ENCODE results near the gene FANCL. TPM values are rescaled to one million over a fixed set of nuclear protein-coding genes. Genes with fewer than 3 reads are reported as not detected.

Gene FANCL
- total RNA-seq, 1 donor from 2014 or later = 8.6 TPM

GRCh38 chr2:58140508-58141072, 100.5 kb downstream of the FANCL start:
- Mint-ChIP-seq H3K4me1 (ENCODE audit: low read depth) (peaks cover 8% of the 10 kb centered on the region), H3K4me3 (ENCODE audit: unreplicated experiment) (no peak overlapping the region), H3K27ac (ENCODE audit: unreplicated experiment) (no peak overlapping the region), H3K27me3 (ENCODE audit: low read depth) (no peaks in the 10 kb centered on the region), H3K9me3 (ENCODE audit: low read depth) (no peaks in the 10 kb centered on the region), H3K36me3 (ENCODE audit: low read depth) (peaks cover 2% of the 10 kb centered on the region)
- no peak for TF ChIP-seq CTCF (IDR thresholded peaks at IDR 0.05)
- DNase-seq (ENCODE audit: low spot score) = no peak

GRCh38 chr2:58138396-58139030, 102.6 kb downstream of the FANCL start:
- Mint-ChIP-seq H3K9me3 (ENCODE audit: low read depth) (no peaks in the 10 kb centered on the region), H3K4me3 (ENCODE audit: unreplicated experiment) (no peak overlapping the region), H3K27me3 (ENCODE audit: low read depth) (no peaks in the 10 kb centered on the region), H3K27ac (ENCODE audit: unreplicated experiment) (peak overlapping the region; percentile 51), H3K36me3 (ENCODE audit: low read depth) (peaks cover 2% of the 10 kb centered on the region), H3K4me1 (ENCODE audit: low read depth) (peaks cover 14% of the 10 kb centered on the region)
- TF ChIP-seq CTCF (IDR thresholded peaks at IDR 0.05) = no peak
- no peak for DNase-seq (ENCODE audit: low spot score)

- Mint-ChIP-seq H3K36me3 (ENCODE audit: low read depth) (peaks cover 2% of the 10 kb centered on the region), H3K4me1 (ENCODE audit: low read depth) (peaks cover 17% of the 10 kb centered on the region), H3K27ac (ENCODE audit: unreplicated experiment) (no peak overlapping the region), H3K9me3 (ENCODE audit: low read depth) (no peaks in the 10 kb centered on the region), H3K4me3 (ENCODE audit: unreplicated experiment) (no peak overlapping the region), H3K27me3 (ENCODE audit: low read depth) (no peaks in the 10 kb centered on the region)
- no peak for DNase-seq (ENCODE audit: low spot score)
- TF ChIP-seq CTCF (IDR thresholded peaks at IDR 0.05) = no peak
Measured at GRCh38 chr2:58137856-58138255, 103.3 kb downstream of the FANCL start.

- Mint-ChIP-seq H3K4me3 (ENCODE audit: unreplicated experiment) (no peak overlapping the region), H3K27ac (ENCODE audit: unreplicated experiment) (no peak overlapping the region), H3K27me3 (ENCODE audit: low read depth) (no peaks in the 10 kb centered on the region), H3K36me3 (ENCODE audit: low read depth) (peaks cover 2% of the 10 kb centered on the region), H3K4me1 (ENCODE audit: low read depth) (peaks cover 21% of the 10 kb centered on the region), H3K9me3 (ENCODE audit: low read depth) (no peaks in the 10 kb centered on the region)
- DNase-seq (ENCODE audit: low spot score) = no peak
- TF ChIP-seq CTCF (IDR thresholded peaks at IDR 0.05) = no peak
Measured at GRCh38 chr2:58137221-58137620, 103.9 kb downstream of the FANCL start.

GRCh38 chr2:58135861-58136260, 105.3 kb downstream of the FANCL start:
- Mint-ChIP-seq H3K9me3 (ENCODE audit: low read depth) (no peaks in the 10 kb centered on the region), H3K4me1 (ENCODE audit: low read depth) (peaks cover 35% of the 10 kb centered on the region), H3K27ac (ENCODE audit: unreplicated experiment) (no peak overlapping the region), H3K36me3 (ENCODE audit: low read depth) (peaks cover 2% of the 10 kb centered on the region), H3K4me3 (ENCODE audit: unreplicated experiment) (no peak overlapping the region), H3K27me3 (ENCODE audit: low read depth) (no peaks in the 10 kb centered on the region)
- no peak for DNase-seq (ENCODE audit: low spot score)
- TF ChIP-seq CTCF (IDR thresholded peaks at IDR 0.05) = no peak

All from chondrocyte (in vitro differentiated cells).